Measurements from ENCODE around the gene C1orf159.

C1orf159 gene

DNA sequence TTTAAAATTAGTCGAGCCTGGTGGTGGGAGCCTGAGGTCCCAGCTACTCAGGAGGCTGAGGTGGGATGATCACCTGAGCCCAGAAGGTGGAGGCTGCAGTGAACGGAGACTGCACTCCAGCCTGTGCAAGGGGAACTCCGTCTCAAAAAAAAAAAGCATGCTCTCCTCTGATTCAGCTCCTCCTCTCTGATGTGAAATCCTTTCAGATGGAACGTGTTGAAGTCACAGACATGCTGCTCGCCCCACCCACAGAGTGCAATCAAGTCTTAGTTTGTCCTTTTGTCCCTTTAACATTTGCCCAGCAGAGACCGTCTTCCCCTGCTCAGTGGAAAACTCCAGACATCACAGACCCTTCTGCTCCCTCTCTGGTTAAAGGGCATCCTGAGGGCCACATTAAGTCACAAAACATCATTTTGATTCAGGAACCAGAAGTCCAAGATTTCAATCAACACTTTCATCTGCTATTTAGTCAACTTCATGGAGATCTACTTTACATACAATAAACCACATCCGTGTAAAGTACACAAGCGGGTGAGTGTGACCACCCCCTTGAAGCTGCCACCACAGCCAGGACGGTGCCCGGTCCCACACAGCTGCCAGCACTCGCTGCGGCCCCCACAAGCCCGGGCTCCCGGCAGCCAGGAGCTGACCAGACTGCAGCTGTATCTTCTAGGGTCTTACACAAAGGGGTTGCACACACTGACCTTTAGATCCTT is 22.8 kb downstream of the C1orf159 start:
- DNase-seq (ENCODE audit: low read depth in 2 of 2, low spot score in 1 of 2): no peak

DNA sequence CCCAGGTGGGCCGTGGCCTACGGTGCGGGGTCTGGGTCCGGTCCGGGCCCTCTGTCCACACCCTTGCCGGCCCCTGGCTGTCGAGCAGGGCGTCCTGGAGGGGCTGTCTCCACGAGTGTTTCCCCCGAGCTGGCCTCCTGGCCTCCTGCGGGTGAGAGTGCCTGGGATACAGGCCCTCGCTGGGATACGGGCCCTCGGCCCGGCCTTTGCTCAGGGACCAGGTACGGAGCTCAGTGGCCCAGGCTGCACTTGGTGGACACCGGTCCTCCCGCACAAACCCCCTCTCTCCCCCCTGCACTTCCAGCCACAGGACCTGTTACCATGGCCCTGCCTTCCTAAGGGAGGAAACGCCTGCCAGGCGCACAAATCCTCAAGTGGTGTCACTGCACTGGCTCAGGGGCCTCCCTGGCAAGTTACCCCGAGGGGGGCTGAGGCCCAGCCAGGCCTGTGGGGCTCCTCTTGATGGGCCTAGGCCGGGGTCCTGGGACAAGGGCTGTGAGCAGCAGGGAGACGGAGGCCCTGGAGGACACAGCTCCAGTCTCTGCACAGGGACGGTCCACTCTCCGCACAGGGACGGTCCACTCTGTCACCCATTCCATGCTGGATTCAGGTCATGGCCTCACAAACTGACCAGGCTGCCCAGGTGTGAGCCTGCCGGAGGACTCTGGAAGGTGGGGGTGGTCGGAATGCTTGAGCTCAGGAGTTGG is 23.6 kb downstream of the C1orf159 start:
- DNase-seq (ENCODE audit: low read depth in 2 of 2, low spot score in 1 of 2): no peak

DNA sequence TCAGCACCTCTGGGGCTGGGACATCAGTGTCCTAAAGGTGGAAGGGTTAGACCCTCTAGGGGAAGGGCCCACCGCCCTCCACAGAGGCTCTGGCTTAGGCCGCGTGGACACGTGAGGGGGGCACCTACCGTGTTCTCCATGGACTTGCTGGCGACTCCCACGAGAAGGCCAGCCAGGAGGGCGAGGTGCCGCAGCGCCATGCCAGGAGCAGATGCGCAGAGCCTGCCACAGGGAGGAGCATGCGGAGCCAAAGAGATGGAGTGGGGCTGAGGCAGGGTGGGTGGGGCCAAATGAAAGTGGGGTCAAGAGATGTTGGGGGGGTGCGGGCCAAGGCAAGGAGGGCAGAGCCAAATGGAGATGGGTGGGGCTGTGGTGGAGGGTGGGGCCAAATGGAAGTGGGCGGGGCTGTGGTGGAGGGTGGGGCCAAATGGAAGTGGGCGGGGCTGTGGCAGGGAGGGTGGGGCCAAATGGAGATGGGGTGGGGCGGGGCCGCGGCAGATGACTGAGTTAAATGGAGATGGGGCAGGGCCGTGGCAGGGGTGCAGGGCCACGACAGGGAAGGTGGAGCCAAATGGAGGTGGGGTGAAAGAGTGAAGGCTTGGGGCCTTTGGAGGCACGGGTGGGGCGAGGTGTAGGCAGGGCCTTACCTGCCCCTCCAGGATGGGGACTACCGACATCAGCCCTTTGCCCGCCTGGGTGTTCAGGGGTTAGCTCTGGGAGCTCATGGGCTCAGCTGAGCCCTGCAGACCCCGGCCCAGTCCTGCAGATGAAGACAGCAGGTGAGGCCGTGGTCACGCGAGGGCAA is 24.3 kb downstream of the C1orf159 start:
- DNase-seq (ENCODE audit: low read depth in 2 of 2, low spot score in 1 of 2): no peak

DNA sequence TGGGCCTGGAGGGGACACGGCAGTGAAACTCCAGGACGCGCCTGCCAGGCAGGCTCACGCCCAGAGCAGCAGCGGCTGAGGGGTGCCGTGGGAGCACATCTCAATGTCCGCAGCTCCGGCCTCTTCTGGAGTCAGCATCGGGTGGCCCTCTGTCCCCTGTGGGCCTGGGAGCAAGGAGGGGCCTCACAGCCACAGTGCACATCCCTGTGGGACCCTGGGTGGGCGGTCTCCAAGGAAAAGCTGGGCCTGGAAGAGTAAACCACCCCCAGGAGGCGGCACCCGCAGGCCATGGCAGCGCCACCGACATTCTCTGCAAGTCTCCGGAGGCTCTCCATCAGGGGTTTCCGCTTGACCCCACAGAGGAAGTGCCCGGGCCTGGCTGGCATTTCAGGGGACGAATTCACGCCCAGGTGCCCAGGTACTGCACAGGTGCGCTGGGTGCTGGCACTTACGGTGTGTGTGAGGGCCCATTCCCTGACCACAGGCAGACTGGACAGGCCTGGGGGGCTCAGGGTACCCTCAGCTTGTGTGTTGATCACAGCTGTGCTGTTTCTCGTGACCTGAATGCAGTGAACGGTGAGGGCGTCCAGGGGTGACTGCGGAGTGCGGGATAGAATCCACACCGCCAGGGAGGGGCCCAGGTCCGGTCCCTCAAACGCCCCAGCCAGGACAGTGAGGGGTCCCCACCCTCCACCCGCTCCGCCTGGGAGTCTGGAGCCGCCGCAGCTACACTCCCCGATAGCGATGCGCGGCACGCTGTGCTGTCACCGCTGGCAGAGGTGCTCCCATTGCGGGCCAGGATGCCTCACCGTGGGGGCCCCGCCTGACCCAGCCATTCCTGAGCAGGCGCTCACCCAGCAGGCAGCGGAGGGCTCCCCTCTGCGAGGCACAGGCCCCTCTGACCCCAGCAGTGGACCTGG is 25.2 kb downstream of the C1orf159 start:
- DNase-seq (ENCODE audit: low read depth in 2 of 2, low spot score in 1 of 2): no peak

DNA sequence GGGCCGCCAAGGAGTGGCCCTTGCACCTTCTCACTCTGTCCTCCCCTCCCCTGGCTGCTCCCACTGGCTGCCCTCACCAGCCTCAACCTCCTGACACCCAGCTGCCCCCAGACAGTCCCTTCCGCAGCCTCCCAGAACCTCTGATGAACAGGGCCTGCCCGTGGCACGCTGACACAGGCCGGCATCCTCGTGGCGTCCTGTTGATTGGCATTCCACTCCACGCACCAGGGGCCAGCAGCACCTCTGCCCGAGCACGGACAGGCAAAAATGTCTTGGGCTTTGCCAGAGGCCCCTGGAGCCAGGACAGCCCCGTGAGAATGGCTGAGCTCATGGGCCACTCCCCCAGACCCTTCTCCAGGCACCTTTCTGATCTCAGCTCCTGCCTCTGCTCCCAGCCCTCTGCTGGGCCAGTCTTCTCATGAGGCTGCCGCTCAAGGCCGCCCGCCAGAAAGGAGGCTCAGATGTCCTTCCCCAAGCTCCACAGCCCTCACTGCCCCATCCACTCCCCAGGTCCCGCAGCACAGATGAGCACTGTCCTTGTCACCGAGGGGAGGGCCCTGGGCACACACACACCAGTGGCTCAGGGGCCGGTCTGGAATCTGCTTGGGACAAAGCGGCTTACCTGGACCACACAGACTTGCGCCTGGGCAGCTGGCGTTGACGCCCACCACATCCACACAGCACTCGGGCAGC is 26.0 kb downstream of the C1orf159 start:
- DNase-seq (ENCODE audit: low read depth in 2 of 2, low spot score in 1 of 2): no peak

DNA sequence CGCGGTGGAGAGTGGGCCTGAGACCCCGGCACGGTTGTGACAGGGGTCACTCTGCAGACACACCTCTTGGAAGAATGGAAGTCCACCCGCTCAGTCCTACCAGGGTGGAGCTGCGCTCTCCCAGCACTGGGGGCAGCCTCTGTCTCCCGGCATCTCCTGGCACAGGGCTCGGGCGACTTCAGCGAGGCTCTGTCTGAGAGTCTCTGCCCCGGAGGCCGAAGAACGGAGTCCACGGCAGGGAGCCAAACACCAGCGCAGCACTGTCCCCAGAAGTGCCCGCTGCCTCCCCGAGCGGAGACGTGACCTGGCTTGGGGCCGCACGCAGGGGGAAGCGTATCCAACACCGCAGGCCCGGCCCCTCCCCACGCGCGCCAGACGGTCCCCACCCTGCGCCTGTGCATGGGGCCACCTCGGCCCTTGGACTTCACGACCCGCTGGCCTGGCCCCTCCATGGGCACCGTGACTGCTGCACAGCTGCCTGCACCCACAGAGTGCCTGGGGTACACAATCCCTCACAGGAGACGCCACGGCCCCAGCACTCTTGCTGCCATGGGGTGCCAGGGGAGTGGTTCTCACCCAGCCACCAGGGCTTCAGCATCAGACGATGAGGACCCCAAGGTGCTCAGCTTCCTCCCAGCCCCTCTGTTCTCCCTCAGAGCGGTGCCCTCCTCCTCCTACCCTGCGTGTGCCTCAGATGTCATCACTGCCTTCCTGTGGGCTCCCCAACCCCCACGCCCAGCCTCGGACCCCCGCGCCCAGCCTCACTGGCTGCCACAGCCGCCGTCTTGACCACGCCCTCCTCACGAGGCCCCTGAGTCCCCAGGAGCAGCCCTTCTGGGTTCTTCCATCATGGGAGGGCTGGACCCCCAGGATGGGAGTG is 26.8 kb downstream of the C1orf159 start:
- no peak for DNase-seq (ENCODE audit: low read depth in 2 of 2, low spot score in 1 of 2)

DNA sequence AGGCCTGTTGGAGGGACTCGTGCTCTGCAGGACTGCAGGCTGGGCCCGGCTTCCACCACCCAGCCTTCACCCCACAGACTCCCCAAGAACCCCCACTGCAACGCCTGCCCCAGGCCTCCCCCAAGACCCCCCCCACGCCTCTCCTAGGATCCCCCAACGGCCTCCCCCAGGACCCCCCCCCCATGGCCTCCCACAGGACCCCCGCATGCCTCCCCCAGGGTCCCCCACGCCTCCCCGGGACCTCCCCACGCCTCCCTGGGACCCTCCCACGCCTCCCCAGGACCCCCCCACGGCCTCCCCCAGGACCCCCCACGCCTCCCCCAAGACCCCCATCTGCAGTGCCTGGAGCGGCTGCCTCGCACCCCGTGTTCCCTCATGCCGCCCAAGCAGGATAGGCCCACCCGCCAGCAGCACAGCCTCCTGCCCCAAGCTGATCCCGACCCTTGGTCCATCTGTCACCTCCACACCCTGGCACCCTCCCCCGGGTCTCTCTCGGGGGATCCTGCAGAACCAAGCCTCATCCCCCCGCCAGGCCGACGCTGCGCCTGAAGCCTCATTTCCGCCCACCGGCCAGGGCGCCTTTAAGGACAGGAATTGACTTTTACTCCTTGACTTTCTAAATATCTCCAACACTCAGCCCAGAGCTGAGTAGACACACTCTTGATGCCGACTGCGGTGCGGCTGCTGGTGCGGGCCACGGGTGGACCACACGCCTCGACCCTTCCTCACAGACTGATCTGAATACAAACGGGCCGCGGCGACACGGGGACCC is 27.7 kb downstream of the C1orf159 start:
- DNase-seq (ENCODE audit: low read depth in 2 of 2, low spot score in 1 of 2): no peak

DNA sequence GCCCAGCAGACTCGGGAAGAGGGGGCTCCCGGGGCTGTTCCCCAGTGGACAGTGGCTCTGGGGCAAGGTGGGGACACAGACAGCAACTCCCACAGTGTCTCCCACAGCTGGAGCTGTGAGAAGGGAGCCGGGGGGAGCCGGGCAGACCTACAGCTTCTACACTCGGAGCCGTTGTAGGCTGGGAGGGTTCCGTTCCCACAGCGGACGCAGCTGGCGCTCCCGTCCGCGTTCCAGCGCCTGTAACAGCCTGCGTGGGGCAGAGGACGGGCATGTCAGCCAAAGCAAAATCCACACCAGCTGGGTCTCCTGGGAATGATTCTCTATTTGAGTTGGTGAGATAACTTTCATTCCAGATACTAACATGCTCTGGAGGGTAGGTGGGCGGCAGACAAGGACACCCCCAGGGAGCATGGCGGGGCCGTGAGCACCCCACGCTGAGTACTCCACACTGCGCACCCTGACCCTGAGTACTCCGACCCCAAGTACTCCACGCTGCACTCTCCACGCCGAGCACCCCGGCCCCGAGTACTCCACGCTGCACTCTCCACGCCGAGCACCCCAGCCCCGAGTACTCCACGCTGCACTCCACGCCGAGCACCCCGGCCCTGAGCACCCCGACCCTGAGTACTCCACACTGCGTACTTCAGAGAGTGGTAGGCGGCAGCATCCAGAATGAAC is 28.4 kb downstream of the C1orf159 start:
- no peak for DNase-seq (ENCODE audit: low read depth in 2 of 2, low spot score in 1 of 2)

DNA sequence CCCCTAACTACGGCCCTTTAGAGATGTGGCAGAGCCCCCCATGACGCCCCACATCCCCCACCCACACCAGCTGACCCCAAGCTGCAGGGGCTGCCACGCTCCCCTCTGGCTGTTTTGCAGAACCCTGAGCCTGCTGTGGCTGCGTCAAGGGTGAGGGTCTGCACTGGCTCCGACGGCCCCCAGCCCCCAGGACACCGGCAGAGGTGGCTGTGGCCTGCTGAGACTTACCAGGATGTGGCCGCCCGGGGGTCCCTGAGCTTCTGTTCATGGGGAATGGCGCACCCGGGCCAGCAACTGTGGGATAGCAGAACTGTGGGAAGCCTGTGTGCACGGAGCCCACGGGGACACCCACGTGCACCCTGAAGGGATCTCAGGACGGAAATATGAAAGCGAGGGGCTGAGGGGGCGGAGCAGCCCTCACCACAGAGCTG is 29.0 kb downstream of the C1orf159 start:
- DNase-seq (ENCODE audit: low read depth in 2 of 2, low spot score in 1 of 2): no peak

DNA sequence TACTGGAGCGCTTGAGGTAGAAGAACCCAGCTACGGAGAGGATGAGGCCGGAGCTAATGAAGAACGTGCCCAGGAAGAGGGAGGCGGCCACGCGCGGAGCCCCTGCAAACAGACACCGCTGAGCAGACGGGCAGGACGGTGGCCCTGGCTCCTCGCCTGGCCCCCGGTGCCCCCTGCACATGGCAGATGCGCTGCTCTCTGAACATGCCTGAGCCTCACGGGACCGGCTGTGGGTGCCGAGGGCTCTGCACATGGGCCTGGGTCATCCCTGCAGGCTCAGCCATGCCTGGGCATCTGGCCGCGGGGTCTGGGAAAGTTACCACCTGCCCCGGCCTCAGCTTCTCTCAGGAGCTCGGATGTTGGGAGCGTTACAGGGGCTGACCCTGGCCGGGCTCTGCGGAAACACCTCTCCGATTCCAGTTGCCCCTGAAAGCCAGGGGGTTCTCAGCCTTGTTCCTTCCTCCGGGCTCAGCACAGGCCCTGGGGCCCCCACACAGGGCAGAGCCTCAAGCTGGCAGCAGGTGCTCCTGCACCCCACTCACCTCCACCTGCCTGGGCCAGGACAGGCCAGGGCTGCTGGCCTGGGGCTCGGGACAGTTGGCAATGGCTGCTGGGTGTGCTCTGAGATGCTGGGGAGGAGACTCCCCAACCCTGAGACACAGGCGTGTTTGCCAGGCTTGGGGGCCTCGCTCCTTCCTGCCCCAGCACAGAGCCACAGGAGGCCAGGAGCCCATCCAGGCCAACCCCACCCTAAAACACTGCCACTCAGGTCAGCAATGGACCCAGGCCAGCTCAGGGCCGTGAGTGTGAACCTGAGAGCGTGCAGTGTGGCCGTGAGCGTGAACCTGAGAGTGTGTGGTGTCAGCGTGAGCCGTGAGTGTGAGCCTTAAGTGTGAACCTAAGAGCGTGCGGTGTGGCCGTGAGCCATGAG is 29.7 kb downstream of the C1orf159 start:
- no peak for DNase-seq (ENCODE audit: low read depth in 2 of 2, low spot score in 1 of 2)

DNA sequence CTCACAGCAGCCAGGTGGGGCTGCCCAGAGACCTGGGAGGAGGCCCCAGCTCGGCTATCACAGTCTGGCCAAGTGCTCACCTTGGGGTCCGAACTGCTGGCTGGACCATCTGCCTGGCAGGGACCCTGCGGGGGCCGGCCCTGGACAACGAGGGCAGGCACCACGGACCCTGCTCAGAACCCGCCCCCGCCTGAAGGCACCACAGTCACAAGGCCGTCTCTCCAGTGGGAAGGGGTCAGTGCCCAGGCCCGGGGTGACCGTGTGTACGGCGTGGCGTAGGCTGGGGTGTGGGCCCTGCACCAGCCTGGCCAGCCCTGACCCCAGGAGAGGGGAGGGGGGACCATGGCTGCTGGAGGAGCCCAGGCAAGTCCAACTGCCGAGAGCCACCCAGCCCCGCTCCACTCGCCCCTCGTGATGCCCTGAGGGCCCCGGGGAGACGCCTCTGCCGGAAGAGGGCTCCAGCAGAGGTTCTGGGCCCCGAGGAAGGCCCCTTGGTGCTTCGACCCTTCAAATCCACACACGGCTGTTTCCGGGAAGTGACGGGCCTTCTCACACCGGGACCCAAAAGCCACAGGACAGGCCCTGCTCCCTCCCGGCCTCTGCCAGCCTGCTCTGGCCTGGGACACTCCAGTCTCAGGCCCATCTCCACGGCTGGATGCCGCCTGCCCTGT is 30.6 kb downstream of the C1orf159 start:
- no peak for DNase-seq (ENCODE audit: low read depth in 2 of 2, low spot score in 1 of 2)

DNA sequence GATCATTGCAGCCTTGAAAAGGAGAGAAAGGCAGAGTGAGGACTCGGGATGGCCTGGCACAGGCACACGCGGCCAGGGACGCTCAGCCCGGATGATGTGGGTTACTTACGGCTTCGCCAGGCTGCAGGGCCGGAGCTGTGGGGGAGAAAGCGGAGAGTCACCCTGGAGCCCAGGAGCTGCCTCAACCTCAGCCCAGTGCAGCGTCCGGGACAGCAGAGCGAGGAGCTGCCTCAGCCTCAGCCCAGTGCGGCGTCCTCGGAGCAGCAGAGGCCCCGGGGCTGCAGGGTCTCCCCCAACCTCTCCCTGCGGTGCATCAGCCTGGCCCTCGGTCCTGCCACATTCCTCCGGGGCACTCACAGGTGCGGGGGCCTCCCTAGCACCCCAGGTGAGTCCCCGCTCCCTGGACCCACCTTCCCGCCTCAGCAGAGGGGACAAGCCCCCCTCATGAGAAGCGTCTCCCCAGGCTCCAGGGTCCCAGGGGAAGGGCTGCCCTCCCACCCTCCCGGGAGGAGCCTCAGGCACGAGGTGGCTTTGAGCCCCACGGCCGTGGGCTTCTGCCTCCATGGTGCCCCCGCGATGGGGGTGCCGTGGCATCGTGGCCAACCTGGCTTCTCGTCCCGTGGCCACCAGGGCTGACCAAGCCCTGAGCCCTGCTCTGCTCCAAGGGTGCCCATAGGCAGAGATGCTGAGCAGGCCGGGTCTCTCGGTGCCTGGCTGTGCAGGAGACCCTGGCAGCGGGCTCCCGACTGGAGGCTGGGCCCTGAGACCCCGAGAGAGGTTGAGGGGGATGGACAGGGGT is 31.3 kb downstream of the C1orf159 start:
- no peak for DNase-seq (ENCODE audit: low read depth in 2 of 2, low spot score in 1 of 2)

DNA sequence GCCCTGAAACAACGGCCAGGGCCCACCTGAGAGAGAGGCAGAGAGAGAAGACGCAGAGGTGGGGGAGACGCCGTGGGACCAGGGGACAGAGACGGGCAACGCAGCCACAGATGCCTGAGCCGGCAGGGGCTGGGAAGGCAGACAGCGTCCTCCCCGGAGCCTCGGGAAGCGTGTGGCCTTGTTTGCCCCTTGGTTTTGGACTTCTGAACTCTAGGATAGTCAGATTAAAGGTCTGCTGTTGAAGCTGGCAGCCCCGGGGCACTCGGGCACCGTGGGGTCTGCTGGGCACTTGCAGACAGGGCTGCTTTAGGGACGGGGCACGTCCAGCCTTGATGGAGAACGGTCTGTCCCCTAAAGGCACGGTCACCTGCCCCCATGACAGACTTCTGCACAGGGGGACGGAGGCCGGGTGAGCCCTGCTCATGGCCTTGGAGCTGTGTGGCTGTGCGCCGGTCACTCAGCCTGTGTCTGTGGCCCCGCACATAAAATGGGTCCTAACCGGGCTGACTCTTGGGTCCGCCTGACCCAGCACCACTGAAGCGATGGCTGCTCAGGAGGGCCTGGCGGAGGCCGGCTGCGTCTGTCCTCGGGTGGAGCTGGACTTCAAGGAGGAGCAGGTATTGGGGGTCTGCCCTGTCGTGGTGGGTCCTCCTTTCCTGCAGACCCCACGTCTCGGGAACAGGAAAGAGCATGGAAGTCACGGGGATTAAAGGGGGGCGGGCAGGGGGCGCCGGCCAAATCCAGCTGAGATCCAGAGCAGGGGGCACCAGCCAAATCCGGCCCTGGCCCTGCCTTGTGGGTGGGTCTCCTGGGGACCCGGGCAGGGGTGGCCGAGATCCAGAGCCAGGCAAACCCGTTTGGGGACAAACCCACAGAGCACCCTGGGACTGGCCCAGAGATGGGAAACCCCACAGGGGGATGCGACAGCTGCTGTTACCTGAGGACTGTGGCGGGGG is 32.2 kb downstream of the C1orf159 start:
- DNase-seq (ENCODE audit: low read depth in 2 of 2, low spot score in 1 of 2): no peak

DNA sequence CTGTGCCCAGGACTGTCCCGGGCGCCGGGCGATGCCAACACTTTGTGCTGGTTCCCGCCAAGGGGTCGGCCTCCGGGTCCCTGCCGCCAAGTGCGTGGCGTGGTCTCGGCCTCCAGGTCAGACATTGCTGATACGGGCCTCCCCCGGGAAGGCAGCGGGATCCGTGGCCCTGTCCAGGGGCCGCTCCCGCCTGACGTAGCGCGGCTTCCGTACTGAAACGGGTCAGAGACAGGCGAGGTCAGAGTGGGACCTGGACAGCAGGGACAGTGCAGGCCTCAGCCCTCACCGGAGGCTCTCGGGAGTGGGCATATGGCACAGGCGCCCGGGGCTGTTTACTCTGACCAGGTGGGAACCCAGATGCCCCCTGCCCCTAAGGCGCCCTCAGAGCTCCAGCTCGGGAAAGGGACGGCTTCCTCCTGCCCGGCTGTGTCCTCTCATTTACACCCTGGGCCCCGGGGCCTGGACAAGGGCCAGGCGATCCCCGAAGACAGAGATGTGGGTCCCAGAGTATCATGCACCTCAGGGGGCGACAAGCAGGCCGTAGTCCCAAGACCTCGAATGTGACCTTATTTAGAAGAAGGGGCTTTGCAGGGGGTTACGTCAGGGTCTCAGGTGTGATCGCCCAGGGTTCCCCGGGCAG is 33.0 kb downstream of the C1orf159 start:
- no peak for DNase-seq (ENCODE audit: low read depth in 2 of 2, low spot score in 1 of 2)

Measured in stimulated activated CD8-positive, alpha-beta memory T cell treated with anti-CD3 and anti-CD28 coated beads, Interleukin-4, amount 100 ng/mL, for 1 hour (primary cell).